HG03196 (cell line): ENCODE measurements around the gene RCSD1.
A peak's percentile ranks its signal among the peaks of the same experiment; 100 is the strongest.

Experiments used
- ATAC-seq: cut with Tn5 transposase; IDR thresholded peaks from one replicate; pipeline ENCODE4 v1.9.1; 2021; ENCODE audit not compliant: unreplicated experiment

The RCSD1 gene

GRCh38 chr1:167617153-167618147, 12.6 kb upstream of the RCSD1 start:
- peak; percentile 79 for ATAC-seq

- no peak for ATAC-seq
Observed at GRCh38 chr1:167618366-167618765, 11.7 kb upstream of the RCSD1 start.

GRCh38 chr1:167618789-167619188, 11.2 kb upstream of the RCSD1 start:
- no peak for ATAC-seq

- no peak for ATAC-seq
Observed at GRCh38 chr1:167620002-167620401, 10.0 kb upstream of the RCSD1 start.

- no peak for ATAC-seq
Observed at GRCh38 chr1:167621780-167622313, 8.2 kb upstream of the RCSD1 start.

GRCh38 chr1:167623951-167624350, 6.1 kb upstream of the RCSD1 start:
- no peak for ATAC-seq

GRCh38 chr1:167625040-167625823, 4.8 kb upstream of the RCSD1 start:
- ATAC-seq: no peak

- no peak for ATAC-seq
Observed at GRCh38 chr1:167627615-167627864, 2.5 kb upstream of the RCSD1 start.

GRCh38 chr1:167627865-167628641, 2.0 kb upstream of the RCSD1 start:
- peak; percentile 67 for ATAC-seq

GRCh38 chr1:167628741-167629515, 1.1 kb upstream of the RCSD1 start:
- no peak for ATAC-seq

- no peak for ATAC-seq
Observed at GRCh38 chr1:167630568-167631385, 745 bp downstream of the RCSD1 start.

GRCh38 chr1:167631386-167631935, 1.4 kb downstream of the RCSD1 start:
- ATAC-seq: no peak

- ATAC-seq: no peak
Observed at GRCh38 chr1:167631936-167632614, 2.0 kb downstream of the RCSD1 start.

GRCh38 chr1:167633258-167633944, 3.4 kb downstream of the RCSD1 start:
- ATAC-seq: no peak

- no peak for ATAC-seq
Observed at GRCh38 chr1:167634435-167634834, 4.4 kb downstream of the RCSD1 start.

- ATAC-seq: no peak
Observed at GRCh38 chr1:167635156-167635648, 5.2 kb downstream of the RCSD1 start.

- ATAC-seq: no peak
Observed at GRCh38 chr1:167635941-167636340, 5.9 kb downstream of the RCSD1 start.

GRCh38 chr1:167638064-167638463, 8.0 kb downstream of the RCSD1 start:
- no peak for ATAC-seq
